Glomerular visceral epithelial cell (primary cell): ENCODE results near the gene LRP1B.

Source experiments
- DNase-seq: peaks from one replicate; pipeline ENCODE4 v3.0.0-alpha.2; 2016; ENCODE audit errors: extremely low spot score

LRP1B gene

GRCh38 chr2:141517180-141517851 lies 613.5 kb downstream of the LRP1B start:
- no peak for DNase-seq

- DNase-seq: no peak
These were observed 614.9 kb downstream of the LRP1B start for GRCh38 chr2:141515931-141516330.

- no peak for DNase-seq
These were observed 617.0 kb downstream of the LRP1B start for GRCh38 chr2:141513853-141514252.

GRCh38 chr2:141508806-141509595 lies 621.8 kb downstream of the LRP1B start:
- DNase-seq: no peak

- DNase-seq: no peak
These were observed 622.6 kb downstream of the LRP1B start for GRCh38 chr2:141508086-141508752.

GRCh38 chr2:141506135-141506534 lies 624.7 kb downstream of the LRP1B start:
- no peak for DNase-seq

- no peak for DNase-seq
These were observed 629.1 kb downstream of the LRP1B start for GRCh38 chr2:141501752-141502151.

GRCh38 chr2:141499123-141499522 lies 631.7 kb downstream of the LRP1B start:
- no peak for DNase-seq

- no peak for DNase-seq
These were observed 632.3 kb downstream of the LRP1B start for GRCh38 chr2:141498561-141498960.

GRCh38 chr2:141497272-141497671 lies 633.5 kb downstream of the LRP1B start:
- DNase-seq: no peak

GRCh38 chr2:141496810-141497209 lies 634.0 kb downstream of the LRP1B start:
- DNase-seq: no peak

GRCh38 chr2:141493936-141494335 lies 636.9 kb downstream of the LRP1B start:
- DNase-seq: no peak

GRCh38 chr2:141492816-141493215 lies 638.0 kb downstream of the LRP1B start:
- DNase-seq: no peak

- no peak for DNase-seq
These were observed 639.9 kb downstream of the LRP1B start for GRCh38 chr2:141490886-141491285.

- no peak for DNase-seq
These were observed 648.1 kb downstream of the LRP1B start for GRCh38 chr2:141482697-141483096.

- no peak for DNase-seq
These were observed 655.0 kb downstream of the LRP1B start for GRCh38 chr2:141475801-141476200.

GRCh38 chr2:141468761-141469160 lies 662.1 kb downstream of the LRP1B start:
- DNase-seq: no peak

- no peak for DNase-seq
These were observed 663.5 kb downstream of the LRP1B start for GRCh38 chr2:141467331-141467730.

- no peak for DNase-seq
These were observed 665.8 kb downstream of the LRP1B start for GRCh38 chr2:141464995-141465394.

- DNase-seq: no peak
These were observed 672.5 kb downstream of the LRP1B start for GRCh38 chr2:141458351-141458750.

GRCh38 chr2:141455877-141456276 lies 674.9 kb downstream of the LRP1B start:
- no peak for DNase-seq

GRCh38 chr2:141455211-141455826 lies 675.5 kb downstream of the LRP1B start:
- DNase-seq: no peak
